ENCODE measurements around the gene EYA2.

The EYA2 gene

GRCh38 chr20:47115694-47116093, 221.1 kb downstream of the EYA2 start:
- ATAC-seq = no peak
- TF ChIP-seq RARB (CRISPR knock-in tag; IDR thresholded peaks at IDR 0.05) (no peak), ZNF70 (CRISPR knock-in tag; IDR thresholded peaks at IDR 0.05) (no peak), ZFP3 (CRISPR knock-in tag; IDR thresholded peaks at IDR 0.05) (no peak), TCF4 (CRISPR knock-in tag; IDR thresholded peaks at IDR 0.05; ENCODE audit: borderline replicate concordance) (no peak), ZNF565 (CRISPR knock-in tag; conservative IDR thresholded peaks at IDR 0.05; ENCODE audit: low read depth) (no peak), BACH2 (CRISPR knock-in tag; IDR thresholded peaks at IDR 0.05; ENCODE audit: borderline replicate concordance) (no peak), PATZ1 (CRISPR knock-in tag; IDR thresholded peaks at IDR 0.05; ENCODE audit: borderline replicate concordance) (no peak), OSR1 (CRISPR knock-in tag; IDR thresholded peaks at IDR 0.05) (no peak), TSHZ2 (CRISPR knock-in tag; IDR thresholded peaks at IDR 0.05) (no peak), ARNTL (CRISPR knock-in tag; IDR thresholded peaks at IDR 0.05; ENCODE audit: borderline replicate concordance, low read depth) (no peak), CSDC2 (CRISPR knock-in tag; IDR thresholded peaks at IDR 0.05) (no peak), CREB5 (CRISPR knock-in tag; IDR thresholded peaks at IDR 0.05; ENCODE audit: low read depth) (no peak), SNAI2 (CRISPR knock-in tag; IDR thresholded peaks at IDR 0.05) (no peak), POU6F1 (CRISPR knock-in tag; IDR thresholded peaks at IDR 0.05; ENCODE audit: borderline replicate concordance, low read depth) (no peak), ZC3H10 (CRISPR knock-in tag; IDR thresholded peaks at IDR 0.05) (no peak), CSRNP3 (CRISPR knock-in tag; IDR thresholded peaks at IDR 0.05) (no peak), ISL1 (CRISPR knock-in tag; IDR thresholded peaks at IDR 0.05) (no peak), PPARA (CRISPR knock-in tag; IDR thresholded peaks at IDR 0.05; ENCODE audit: borderline replicate concordance) (no peak), GLIS3 (CRISPR knock-in tag; IDR thresholded peaks at IDR 0.05) (no peak), TOX (CRISPR knock-in tag; IDR thresholded peaks at IDR 0.05; ENCODE audit: borderline replicate concordance) (no peak)

- no peak for ATAC-seq
- TF ChIP-seq PATZ1 (CRISPR knock-in tag; IDR thresholded peaks at IDR 0.05; ENCODE audit: borderline replicate concordance) (no peak), ISL1 (CRISPR knock-in tag; IDR thresholded peaks at IDR 0.05) (no peak), TOX (CRISPR knock-in tag; IDR thresholded peaks at IDR 0.05; ENCODE audit: borderline replicate concordance) (no peak), BACH2 (CRISPR knock-in tag; IDR thresholded peaks at IDR 0.05; ENCODE audit: borderline replicate concordance) (no peak), ZNF565 (CRISPR knock-in tag; conservative IDR thresholded peaks at IDR 0.05; ENCODE audit: low read depth) (no peak), PPARA (CRISPR knock-in tag; IDR thresholded peaks at IDR 0.05; ENCODE audit: borderline replicate concordance) (no peak), ARNTL (CRISPR knock-in tag; IDR thresholded peaks at IDR 0.05; ENCODE audit: borderline replicate concordance, low read depth) (no peak), ZC3H10 (CRISPR knock-in tag; IDR thresholded peaks at IDR 0.05) (no peak), SNAI2 (CRISPR knock-in tag; IDR thresholded peaks at IDR 0.05) (no peak), CSDC2 (CRISPR knock-in tag; IDR thresholded peaks at IDR 0.05) (no peak), RARB (CRISPR knock-in tag; IDR thresholded peaks at IDR 0.05) (no peak), ESRRG (CRISPR knock-in tag; IDR thresholded peaks at IDR 0.05) (no peak), OSR1 (CRISPR knock-in tag; IDR thresholded peaks at IDR 0.05) (no peak), TSHZ2 (CRISPR knock-in tag; IDR thresholded peaks at IDR 0.05) (no peak), TCF4 (CRISPR knock-in tag; IDR thresholded peaks at IDR 0.05; ENCODE audit: borderline replicate concordance) (no peak), CSRNP3 (CRISPR knock-in tag; IDR thresholded peaks at IDR 0.05) (no peak), GLIS3 (CRISPR knock-in tag; IDR thresholded peaks at IDR 0.05) (no peak)
These were observed 222.7 kb downstream of the EYA2 start for GRCh38 chr20:47117371-47117770.

Measured in SK-N-SH treated with all-trans-retinoic acid at 6 μM for 48 hours (cell line).